NK-92 (cell line): ENCODE data around the gene B4GALNT3.
"Not testable (repeated sequence)": the region's sequence is repeated elsewhere in the genome, so short reads cannot be mapped to it uniquely, and the experiment has no call there.

ENCODE experiments used
- DNase-seq: peaks from one replicate; lab custom pipeline; 2025; ENCODE audit not compliant: unreplicated experiment; lab: John Stamatoyannopoulos, UW

Gene B4GALNT3

GRCh38 chr12:459430-460258, at the start of gene B4GALNT3:
B4GALNT3 (plus strand) TSS chr12:459939; CDS start chr12:460377, 438 bp downstream.
- no peak for DNase-seq

GRCh38 chr12:414859-415258, 44.9 kb upstream of the B4GALNT3 start:
- DNase-seq, result no peak

GRCh38 chr12:418432-418831, 41.3 kb upstream of the B4GALNT3 start:
- no peak for DNase-seq

- no peak for DNase-seq
Measured at GRCh38 chr12:422526-422925, 37.2 kb upstream of the B4GALNT3 start.

GRCh38 chr12:435737-436136, 24.0 kb upstream of the B4GALNT3 start:
- DNase-seq, result not testable (repeated sequence)

GRCh38 chr12:442235-442884, 17.4 kb upstream of the B4GALNT3 start:
- no peak for DNase-seq

- no peak for DNase-seq
Measured at GRCh38 chr12:447141-447540, 12.6 kb upstream of the B4GALNT3 start.

GRCh38 chr12:449203-449602, 10.5 kb upstream of the B4GALNT3 start:
- DNase-seq, result no peak

- DNase-seq, result no peak
Measured at GRCh38 chr12:450438-450837, 9.3 kb upstream of the B4GALNT3 start.

GRCh38 chr12:452667-453210, 7.0 kb upstream of the B4GALNT3 start:
- DNase-seq, result no peak

- DNase-seq, result no peak
Measured at GRCh38 chr12:454833-455232, 4.9 kb upstream of the B4GALNT3 start.

- DNase-seq, result no peak
Measured at GRCh38 chr12:455821-456220, 3.9 kb upstream of the B4GALNT3 start.

- DNase-seq, result no peak
Measured at GRCh38 chr12:457676-458075, 2.1 kb upstream of the B4GALNT3 start.

GRCh38 chr12:459050-459429, 699 bp upstream of the B4GALNT3 start:
- no peak for DNase-seq

- no peak for DNase-seq
Measured at GRCh38 chr12:460261-461230, 807 bp downstream of the B4GALNT3 start.

GRCh38 chr12:461425-461824, 1.7 kb downstream of the B4GALNT3 start:
- no peak for DNase-seq

- no peak for DNase-seq
Measured at GRCh38 chr12:462936-463705, 3.4 kb downstream of the B4GALNT3 start.

GRCh38 chr12:464484-465267, 4.9 kb downstream of the B4GALNT3 start:
- DNase-seq, result no peak

- DNase-seq, result no peak
Measured at GRCh38 chr12:466039-466438, 6.3 kb downstream of the B4GALNT3 start.

GRCh38 chr12:466762-467161, 7.0 kb downstream of the B4GALNT3 start:
- no peak for DNase-seq
